SK-N-SH (cell line): ENCODE measurements around the gene CRACR2A. TPM values are rescaled to one million over a fixed set of nuclear protein-coding genes. Genes with fewer than 3 reads are reported as not detected.

Source experiments
- CTCF ChIA-PET: fragments of 300-600, 350-600 bp; formaldehyde crosslinking; extraction: SDS; loops from one replicate; lab custom pipeline; 2021; lab: Yijun Ruan, JAX
- POLR2A ChIA-PET: fragments of 350-600 bp; sonication (Branson Sonifier 250); formaldehyde crosslinking; extraction: SDS; loops from one replicate; lab custom pipeline; 2020; ENCODE audit warnings: antibody characterized with exemption, inconsistent platforms; lab: Yijun Ruan, JAX
- DNase-seq: peaks from one replicate; pipeline ENCODE4 v3.0.0; 2012
- H2AFZ ChIP-seq: fragments of 200-600 bp; sonication (generic); 2 replicates; pipeline ENCODE4 v1.8.1; 2016; ENCODE audit warnings: antibody characterized with exemption, mild to moderate bottlenecking, low read depth
- H3F3A ChIP-seq: fragments of 200-600 bp; sonication (generic); replicated peaks from 2 replicates; pipeline ENCODE3; 2016; ENCODE audit warnings: antibody characterized with exemption, mild to moderate bottlenecking; ENCODE audit not compliant: insufficient read depth
- H3K27ac ChIP-seq, 2 experiments: fragments of 200-500 bp in 1 of 2; fragments of 200-600 bp in 1 of 2; sonication (Bioruptor generic) in 1 of 2; sonication (generic), shearing (Covaris generic) in 1 of 2; 2 replicates each; pipeline versions ENCODE4 v1.5.1 to v1.6.1; 2014 to 2016; ENCODE audit warnings: low read depth in 2 of 2, inconsistent platforms in 1 of 2, low read length in 1 of 2, mild to moderate bottlenecking in 1 of 2, mixed read lengths in 1 of 2
- H3K27me3 ChIP-seq: fragments of 200-600 bp; sonication (generic), shearing (Covaris generic); 2 replicates; pipeline ENCODE4 v1.6.1; 2016; ENCODE audit warnings: mixed run types; ENCODE audit not compliant: insufficient read depth
- H3K36me3 ChIP-seq, 2 experiments: fragments of 200-500 bp in 1 of 2; fragments of 200-600 bp in 1 of 2; sonication (Bioruptor generic) in 1 of 2; sonication (generic) in 1 of 2; replicated peaks in 1 of 2; 2 replicates each; pipeline versions ENCODE3 to v1.5.1; 2014 to 2016; ENCODE audit warnings: low read length in 1 of 2, mild to moderate bottlenecking in 1 of 2; ENCODE audit not compliant: insufficient read depth in 2 of 2, control insufficient read depth in 1 of 2
- H3K4me1 ChIP-seq, 2 experiments: fragments of 200-500 bp in 1 of 2; fragments of 200-600 bp in 1 of 2; sonication (Bioruptor generic) in 1 of 2; sonication (generic), shearing (Covaris generic) in 1 of 2; 2 replicates each; pipeline versions ENCODE4 v1.5.1 to v1.6.1; 2014 to 2016; ENCODE audit warnings: low read depth in 1 of 2, low read length in 1 of 2, mixed run types in 1 of 2; ENCODE audit not compliant: insufficient read depth in 2 of 2, control insufficient read depth in 1 of 2
- H3K4me2 ChIP-seq: fragments of 200-600 bp; sonication (generic), shearing (Covaris generic); 2 replicates; pipeline ENCODE4 v1.6.1; 2017; ENCODE audit warnings: mixed run types
- H3K4me3 ChIP-seq, 2 experiments: fragments of 200-500 bp in 1 of 2; fragments of 200-600 bp in 1 of 2; sonication (Bioruptor generic) in 1 of 2; sonication (generic), shearing (Covaris generic) in 1 of 2; 2 replicates each; pipeline versions ENCODE4 v1.5.1 to v1.8.1; 2014 to 2016; ENCODE audit warnings: low read depth in 2 of 2, inconsistent platforms in 1 of 2, low read length in 1 of 2, mild to moderate bottlenecking in 1 of 2, mixed read lengths in 1 of 2, moderate library complexity in 1 of 2
- H3K79me2 ChIP-seq: fragments of 200-600 bp; sonication (generic); 2 replicates; pipeline ENCODE4 v1.8.1; 2017; ENCODE audit warnings: mild to moderate bottlenecking; ENCODE audit not compliant: insufficient read depth
- H3K9ac ChIP-seq: fragments of 200-600 bp; sonication (generic); 2 replicates; pipeline ENCODE4 v1.6.1; 2017; ENCODE audit warnings: mixed run types
- H3K9me2 ChIP-seq: fragments of 200-600 bp; sonication (generic); 2 replicates; pipeline ENCODE4 v1.6.1; 2017; ENCODE audit warnings: mixed run types
- H3K9me3 ChIP-seq: fragments of 200-600 bp; sonication (generic); 2 replicates; pipeline ENCODE4 v1.6.1; 2017; ENCODE audit warnings: mixed run types, mild to moderate bottlenecking, moderate library complexity
- H4K20me1 ChIP-seq: fragments of 200-600 bp; sonication (generic); 2 replicates; pipeline ENCODE4 v1.6.1; 2017; ENCODE audit warnings: mild to moderate bottlenecking, mixed run types; ENCODE audit not compliant: insufficient read depth
- CHD2 ChIP-seq: fragments of 150-350 bp; IDR thresholded peaks from 2 replicates; pipeline ENCODE4 v1.6.1; 2018; ENCODE audit warnings: low read length; ENCODE audit not compliant: partially characterized antibody
- ELF1 ChIP-seq: IDR thresholded peaks from 2 replicates; pipeline ENCODE4 v1.4.0; 2012
- EP300 ChIP-seq, 2 experiments: IDR thresholded peaks; 2 replicates each; pipeline versions ENCODE4 v1.4.0 to v1.6.1; 2012; ENCODE audit warnings: borderline replicate concordance in 1 of 2, low read depth in 1 of 2, low read length in 1 of 2
- EZH2phosphoT487 ChIP-seq: fragments of 200-600 bp; sonication (generic); IDR thresholded peaks from 2 replicates; pipeline ENCODE4 v1.6.1; 2017; ENCODE audit warnings: low read depth, mixed run types, mild to moderate bottlenecking, antibody characterized with exemption, moderate library complexity, borderline replicate concordance
- FOSL2 ChIP-seq: IDR thresholded peaks from 2 replicates; pipeline ENCODE4 v1.4.0; 2012; ENCODE audit warnings: low read depth, mild to moderate bottlenecking, moderate library complexity, borderline replicate concordance
- FOXJ3 ChIP-seq: sonication (generic); formaldehyde crosslinking; IDR thresholded peaks from 2 replicates; pipeline ENCODE4 v1.5.1; 2020; ENCODE audit warnings: mild to moderate bottlenecking, missing genetic modification reagents
- FOXM1 ChIP-seq: IDR thresholded peaks from 2 replicates; pipeline ENCODE4 v1.4.0; 2012; ENCODE audit warnings: low read depth, mild to moderate bottlenecking
- NFIC ChIP-seq: IDR thresholded peaks from 2 replicates; pipeline ENCODE4 v1.4.0; 2012; ENCODE audit warnings: borderline replicate concordance
- NRF1 ChIP-seq: IDR thresholded peaks from 2 replicates; pipeline ENCODE4 v1.6.1; 2012; ENCODE audit warnings: low read depth, mild to moderate bottlenecking, low read length
- POLR2AphosphoS5 ChIP-seq: IDR thresholded peaks from 2 replicates; pipeline ENCODE4 v1.6.1; 2012; ENCODE audit warnings: low read depth, low read length
- RAD21 ChIP-seq: IDR thresholded peaks from 2 replicates; pipeline ENCODE4 v1.6.1; 2012; ENCODE audit warnings: mild to moderate bottlenecking, low read length
- RCOR1 ChIP-seq: fragments of 150-350 bp; IDR thresholded peaks from 2 replicates; pipeline ENCODE4 v1.6.1; 2017; ENCODE audit warnings: antibody characterized with exemption, low read length
- REST ChIP-seq: IDR thresholded peaks from 2 replicates; pipeline ENCODE4 v1.6.1; 2012; ENCODE audit warnings: mild to moderate bottlenecking, low read depth, low read length, moderate library complexity
- RXRA ChIP-seq: IDR thresholded peaks from 2 replicates; pipeline ENCODE4 v1.4.0; 2012; ENCODE audit warnings: low read depth, mild to moderate bottlenecking, borderline replicate concordance
- SIN3A ChIP-seq: IDR thresholded peaks from 2 replicates; pipeline ENCODE4 v1.6.1; 2012; ENCODE audit warnings: low read depth, mild to moderate bottlenecking, low read length, moderate library complexity, borderline replicate concordance
- SMC3 ChIP-seq: IDR thresholded peaks from 2 replicates; pipeline ENCODE4 v1.6.1; 2012; ENCODE audit warnings: low read depth, low read length, improper control_type of control experiment
- TEAD4 ChIP-seq: IDR thresholded peaks from 2 replicates; pipeline ENCODE4 v1.4.0; 2012; ENCODE audit warnings: mild to moderate bottlenecking, borderline replicate concordance; ENCODE audit not compliant: insufficient read depth
- polyA plus RNA-seq, 3 experiments: library from polyadenylated mRNA; depleted of rRNA; stranded (reverse); fragments of >200 nt; gene quantifications; 2 replicates each; pipeline ENCODE4 v1.2.3, GENCODE V29; 2012
- TF ChIP-seq, protein P1 (sequence below): IDR thresholded peaks from 2 replicates; pipeline ENCODE4; 2012
- TF ChIP-seq, protein P2 (sequence below): fragments of 150-350 bp; IDR thresholded peaks from 2 replicates; pipeline ENCODE4 v1.6.1; 2017; ENCODE audit warnings: antibody characterized with exemption, low read length, low read depth, borderline replicate concordance
- TF ChIP-seq, protein P3 (sequence below): IDR thresholded peaks from 2 replicates; pipeline ENCODE4 v1.4.0; 2012; ENCODE audit warnings: low read depth, borderline replicate concordance
- TF ChIP-seq, protein P4 (sequence below): fragments of 200-600 bp; sonication (generic); IDR thresholded peaks from 2 replicates; pipeline ENCODE4 v1.6.1; 2017; ENCODE audit warnings: antibody characterized with exemption, mild to moderate bottlenecking, moderate library complexity

Gene CRACR2A
- polyA plus RNA-seq, 1 of the 3 experiments (the other 2 are of a cell fraction): 0.12 TPM

DNA sequence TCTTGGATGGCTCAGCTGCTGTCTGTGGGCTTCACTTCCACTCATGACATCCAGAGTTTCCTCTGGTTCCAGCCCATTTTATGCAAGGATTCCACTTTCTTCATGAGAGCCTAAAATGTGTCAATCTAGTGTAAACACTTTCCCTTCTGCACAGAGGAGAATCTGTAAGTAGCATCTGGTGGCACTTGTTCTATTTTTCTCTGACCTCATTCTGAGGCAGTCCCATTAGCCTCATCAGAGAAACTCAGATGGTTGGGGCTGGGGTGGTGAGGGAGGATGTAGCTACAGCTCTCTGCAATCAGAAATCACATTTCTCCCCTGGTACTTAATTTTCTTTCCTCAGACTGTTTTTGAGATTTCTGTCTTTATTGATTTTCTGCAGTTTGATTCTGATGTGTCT lies 180.3 kb downstream of the CRACR2A start:
- no peak for DNase-seq
- Histone ChIP-seq H3K4me2 (no peak overlapping the region), H3K9me3 (no peaks in the 10 kb centered on the region), H3K36me3 (no peaks in the 10 kb centered on the region), H3K4me1 (no peaks in the 10 kb centered on the region), H3K9me2 (no peaks in the 10 kb centered on the region), H3K9ac (no peak overlapping the region), H3K4me3 (no peak overlapping the region), H3K27ac (no peak overlapping the region), H3K27me3 (peaks cover 9% of the 10 kb centered on the region; the same call in 1 of the 2 replicates), H3K79me2 (no peaks in the 10 kb centered on the region), H2AFZ (no peak overlapping the region), H4K20me1 (no peaks in the 10 kb centered on the region), H3F3A (no peaks in the 10 kb centered on the region)
- ChIA-PET POLR2A (no interaction called here), CTCF (interaction anchor here (1.6 kb wide), 1 partner anchor 27 kb away, joined by 3 read pairs; no protein-coding TSS in a partner anchor)
- no peak for TF ChIP-seq RCOR1
- TF ChIP-seq TEAD4: no peak
- TF ChIP-seq EP300 (IDR thresholded peaks at IDR 0.05; ENCODE audit: borderline replicate concordance in 1 of 2, low read depth in 1 of 2, low read length in 1 of 2): no peak
- no peak for TF ChIP-seq FOSL2
- no peak for TF ChIP-seq NRF1
- no peak for TF ChIP-seq SMC3
- TF ChIP-seq FOXM1: no peak
- TF ChIP-seq REST: no peak
- TF ChIP-seq, protein P1, sequence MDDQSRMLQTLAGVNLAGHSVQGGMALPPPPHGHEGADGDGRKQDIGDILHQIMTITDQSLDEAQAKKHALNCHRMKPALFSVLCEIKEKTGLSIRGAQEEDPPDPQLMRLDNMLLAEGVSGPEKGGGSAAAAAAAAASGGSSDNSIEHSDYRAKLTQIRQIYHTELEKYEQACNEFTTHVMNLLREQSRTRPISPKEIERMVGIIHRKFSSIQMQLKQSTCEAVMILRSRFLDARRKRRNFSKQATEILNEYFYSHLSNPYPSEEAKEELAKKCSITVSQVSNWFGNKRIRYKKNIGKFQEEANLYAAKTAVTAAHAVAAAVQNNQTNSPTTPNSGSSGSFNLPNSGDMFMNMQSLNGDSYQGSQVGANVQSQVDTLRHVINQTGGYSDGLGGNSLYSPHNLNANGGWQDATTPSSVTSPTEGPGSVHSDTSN: no peak
- no peak for TF ChIP-seq RAD21
- no peak for TF ChIP-seq EZH2phosphoT487

- TF ChIP-seq ELF1 (no peak), NRF1 (no peak), RAD21 (no peak), TEAD4 (no peak), POLR2AphosphoS5 (no peak), RXRA (no peak), FOXJ3 (CRISPR knock-in tag) (no peak), SIN3A (no peak), NFIC (no peak), CHD2 (no peak)
- TF ChIP-seq, protein P2, sequence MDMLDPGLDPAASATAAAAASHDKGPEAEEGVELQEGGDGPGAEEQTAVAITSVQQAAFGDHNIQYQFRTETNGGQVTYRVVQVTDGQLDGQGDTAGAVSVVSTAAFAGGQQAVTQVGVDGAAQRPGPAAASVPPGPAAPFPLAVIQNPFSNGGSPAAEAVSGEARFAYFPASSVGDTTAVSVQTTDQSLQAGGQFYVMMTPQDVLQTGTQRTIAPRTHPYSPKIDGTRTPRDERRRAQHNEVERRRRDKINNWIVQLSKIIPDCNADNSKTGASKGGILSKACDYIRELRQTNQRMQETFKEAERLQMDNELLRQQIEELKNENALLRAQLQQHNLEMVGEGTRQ: no peak
- TF ChIP-seq, protein P3, sequence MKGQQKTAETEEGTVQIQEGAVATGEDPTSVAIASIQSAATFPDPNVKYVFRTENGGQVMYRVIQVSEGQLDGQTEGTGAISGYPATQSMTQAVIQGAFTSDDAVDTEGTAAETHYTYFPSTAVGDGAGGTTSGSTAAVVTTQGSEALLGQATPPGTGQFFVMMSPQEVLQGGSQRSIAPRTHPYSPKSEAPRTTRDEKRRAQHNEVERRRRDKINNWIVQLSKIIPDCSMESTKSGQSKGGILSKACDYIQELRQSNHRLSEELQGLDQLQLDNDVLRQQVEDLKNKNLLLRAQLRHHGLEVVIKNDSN: no peak
- TF ChIP-seq, protein P4, sequence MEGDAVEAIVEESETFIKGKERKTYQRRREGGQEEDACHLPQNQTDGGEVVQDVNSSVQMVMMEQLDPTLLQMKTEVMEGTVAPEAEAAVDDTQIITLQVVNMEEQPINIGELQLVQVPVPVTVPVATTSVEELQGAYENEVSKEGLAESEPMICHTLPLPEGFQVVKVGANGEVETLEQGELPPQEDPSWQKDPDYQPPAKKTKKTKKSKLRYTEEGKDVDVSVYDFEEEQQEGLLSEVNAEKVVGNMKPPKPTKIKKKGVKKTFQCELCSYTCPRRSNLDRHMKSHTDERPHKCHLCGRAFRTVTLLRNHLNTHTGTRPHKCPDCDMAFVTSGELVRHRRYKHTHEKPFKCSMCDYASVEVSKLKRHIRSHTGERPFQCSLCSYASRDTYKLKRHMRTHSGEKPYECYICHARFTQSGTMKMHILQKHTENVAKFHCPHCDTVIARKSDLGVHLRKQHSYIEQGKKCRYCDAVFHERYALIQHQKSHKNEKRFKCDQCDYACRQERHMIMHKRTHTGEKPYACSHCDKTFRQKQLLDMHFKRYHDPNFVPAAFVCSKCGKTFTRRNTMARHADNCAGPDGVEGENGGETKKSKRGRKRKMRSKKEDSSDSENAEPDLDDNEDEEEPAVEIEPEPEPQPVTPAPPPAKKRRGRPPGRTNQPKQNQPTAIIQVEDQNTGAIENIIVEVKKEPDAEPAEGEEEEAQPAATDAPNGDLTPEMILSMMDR: no peak
- H3K9me3 ChIP-seq: no peaks in the 10 kb centered on the region
- no peak for DNase-seq
- H3K79me2 ChIP-seq: no peaks in the 10 kb centered on the region
- H3K9me2 ChIP-seq: no peaks in the 10 kb centered on the region
- no peak overlapping the region for H3K4me3 ChIP-seq
- no peak overlapping the region for H3K9ac ChIP-seq
- no peak overlapping the region for H2AFZ ChIP-seq
- H3K27me3 ChIP-seq: peaks cover 9% of the 10 kb centered on the region; the same call in 1 of the 2 replicates
- ChIA-PET CTCF (no interaction called here), POLR2A (no interaction called here)
- H3K36me3 ChIP-seq: no peaks in the 10 kb centered on the region
- no peaks in the 10 kb centered on the region for H4K20me1 ChIP-seq
- H3F3A ChIP-seq: no peaks in the 10 kb centered on the region
- H3K27ac ChIP-seq: no peak overlapping the region
- H3K4me2 ChIP-seq: no peak overlapping the region
- no peaks in the 10 kb centered on the region for H3K4me1 ChIP-seq
Observed at GRCh38 chr12:3571724-3572123, 181.2 kb downstream of the CRACR2A start.
